Hepatocyte (in vitro differentiated cells): Measurements from ENCODE around the gene NR1H3. TPM values are rescaled to one million over a fixed set of nuclear protein-coding genes. Genes with fewer than 3 reads are reported as not detected.

ENCODE experiments used
- DNase-seq: peaks from one replicate; pipeline ENCODE4 v3.0.0-alpha.2; 2016; ENCODE audit warnings: low spot score
- H2AFZ ChIP-seq: fragments of 200-600 bp; sonication (generic); 2 replicates; pipeline ENCODE4 v1.6.0; 2016; ENCODE audit warnings: antibody characterized with exemption, mild to moderate bottlenecking
- H3K27ac ChIP-seq: fragments of 200-600 bp; sonication (generic); 2 replicates; pipeline ENCODE4 v1.5.1; 2016; ENCODE audit warnings: mild to moderate bottlenecking
- H3K27me3 ChIP-seq: fragments of 200-600 bp; sonication (generic); 2 replicates; pipeline ENCODE4 v1.6.1; 2016
- H3K36me3 ChIP-seq: fragments of 200-600 bp; sonication (generic); replicated peaks from 2 replicates; pipeline ENCODE4 v1.5.1; 2016; ENCODE audit warnings: low read depth; ENCODE audit not compliant: insufficient read depth
- H3K4me1 ChIP-seq: fragments of 200-600 bp; sonication (generic); 2 replicates; pipeline ENCODE4 v1.5.1; 2016; ENCODE audit warnings: mild to moderate bottlenecking, moderate library complexity; ENCODE audit not compliant: insufficient read depth
- H3K4me2 ChIP-seq: fragments of 200-600 bp; sonication (generic); 2 replicates; pipeline ENCODE4 v1.6.0; 2016
- H3K4me3 ChIP-seq: fragments of 200-600 bp; sonication (generic); 2 replicates; pipeline ENCODE4 v1.5.1; 2016; ENCODE audit warnings: mild to moderate bottlenecking
- H3K79me2 ChIP-seq: fragments of 200-600 bp; sonication (generic); 2 replicates; pipeline ENCODE4 v1.6.0; 2017; ENCODE audit warnings: mild to moderate bottlenecking
- H3K9me2 ChIP-seq: fragments of 200-600 bp; sonication (generic); replicated peaks from 2 replicates; pipeline ENCODE4 v1.6.0; 2017; ENCODE audit warnings: mild to moderate bottlenecking; ENCODE audit not compliant: insufficient read depth
- H3K9me3 ChIP-seq: fragments of 200-600 bp; sonication (generic); 2 replicates; pipeline ENCODE4 v1.5.1; 2016; ENCODE audit warnings: low read depth, mild to moderate bottlenecking
- H4K20me1 ChIP-seq: fragments of 200-600 bp; sonication (generic); 2 replicates; pipeline ENCODE4 v1.6.0; 2016; ENCODE audit warnings: mild to moderate bottlenecking; ENCODE audit not compliant: insufficient read depth, poor library complexity, severe bottlenecking
- CTCF ChIP-seq: fragments of 200-600 bp; sonication (generic); IDR thresholded peaks from 2 replicates; pipeline ENCODE4 v1.5.1; 2016; ENCODE audit warnings: antibody characterized with exemption, mild to moderate bottlenecking; ENCODE audit not compliant: poor library complexity
- EZH2 ChIP-seq: fragments of 200-600 bp; sonication (generic); IDR thresholded peaks from 2 replicates; pipeline ENCODE4 v1.6.1; 2016; ENCODE audit warnings: antibody characterized with exemption, mild to moderate bottlenecking, borderline replicate concordance
- EZH2phosphoT487 ChIP-seq: fragments of 200-600 bp; sonication (generic); IDR thresholded peaks from one replicate; pipeline ENCODE4 v1.6.1; 2018; ENCODE audit warnings: antibody characterized with exemption, mild to moderate bottlenecking, low read depth, moderate library complexity; ENCODE audit not compliant: unreplicated experiment, severe bottlenecking
- WGBS: methylation state at CpG from one replicate; pipeline ENCODE4 v1.1.6; 2016; ENCODE audit warnings: low lambda C conversion rate; ENCODE audit errors: missing lambda C conversion rate; 5-methylcytosine and 5-hydroxymethylcytosine counted together
- polyA plus RNA-seq: library from polyadenylated mRNA; unstranded; fragments of >200 nt; fragmentation: Nextera tagmentation; extraction: Ambion mirVana; gene quantifications from 2 replicates; pipeline ENCODE4 v1.2.1, GENCODE V29; 2016
- total RNA-seq: library from RNA; depleted of rRNA; stranded (reverse); fragments of >200 nt; gene quantifications from 2 replicates; pipeline ENCODE4 v1.2.3, GENCODE V29; 2014

Gene NR1H3
- total and polyA plus RNA-seq, 2 experiments from 2014 or later: 43.1 to 49.5 TPM

- H3K4me3 ChIP-seq: no peak overlapping the region
- WGBS: 91% methylated on average over 23 of the region's 23 CpGs
- no peak for TF ChIP-seq EZH2phosphoT487
- TF ChIP-seq CTCF: no peak
- TF ChIP-seq EZH2: no peak
- H3K4me2 ChIP-seq: no peak overlapping the region
- peaks cover 8% of the 10 kb centered on the region for H3K4me1 ChIP-seq
- H3K9me2 ChIP-seq: no peaks in the 10 kb centered on the region
- H3K27ac ChIP-seq: no peak overlapping the region
- no peak overlapping the region for H2AFZ ChIP-seq
- DNase-seq: no peak
- no peaks in the 10 kb centered on the region for H3K27me3 ChIP-seq
- no peaks in the 10 kb centered on the region for H3K9me3 ChIP-seq
- H3K36me3 ChIP-seq: no peaks in the 10 kb centered on the region
- peaks cover 15% of the 10 kb centered on the region for H3K79me2 ChIP-seq
- H4K20me1 ChIP-seq: no peaks in the 10 kb centered on the region
Measured at GRCh38 chr11:47244448-47245350, 13.1 kb upstream of the NR1H3 start.

GRCh38 chr11:47245611-47246357 lies 12.0 kb upstream of the NR1H3 start:
- WGBS: 76% methylated on average over 11 of the region's 11 CpGs
- H3K4me3 ChIP-seq: no peak overlapping the region
- no peaks in the 10 kb centered on the region for H3K9me3 ChIP-seq
- H3K9me2 ChIP-seq: no peaks in the 10 kb centered on the region
- no peak overlapping the region for H3K4me2 ChIP-seq
- DNase-seq: no peak
- H2AFZ ChIP-seq: no peak overlapping the region
- no peaks in the 10 kb centered on the region for H3K36me3 ChIP-seq
- H3K4me1 ChIP-seq: peaks cover 8% of the 10 kb centered on the region
- peaks cover 15% of the 10 kb centered on the region for H3K79me2 ChIP-seq
- TF ChIP-seq CTCF (no peak), EZH2phosphoT487 (no peak)
- H3K27ac ChIP-seq: peak overlapping the region; percentile 31
- H3K27me3 ChIP-seq: no peaks in the 10 kb centered on the region
- H4K20me1 ChIP-seq: no peaks in the 10 kb centered on the region

GRCh38 chr11:47247502-47247901 lies 10.3 kb upstream of the NR1H3 start:
- Histone ChIP-seq H3K27ac (no peak overlapping the region), H3K4me3 (no peak overlapping the region), H3K79me2 (peaks cover 15% of the 10 kb centered on the region), H4K20me1 (no peaks in the 10 kb centered on the region), H3K4me1 (peaks cover 8% of the 10 kb centered on the region), H3K36me3 (no peaks in the 10 kb centered on the region), H3K4me2 (peak overlapping the region; percentile 82), H3K9me3 (no peaks in the 10 kb centered on the region), H2AFZ (no peak overlapping the region), H3K9me2 (no peaks in the 10 kb centered on the region), H3K27me3 (no peaks in the 10 kb centered on the region)
- DNase-seq: no peak
- WGBS: 89% methylated on average over 5 of the region's 5 CpGs
- TF ChIP-seq CTCF (no peak), EZH2phosphoT487 (no peak), EZH2 (no peak)
